SU-DHL-6 (cell line): ENCODE data around the gene CLDN10.

Experiments
- H2AFZ ChIP-seq: fragments of 200-600 bp; sonication (generic); 2 replicates; pipeline ENCODE4 v1.6.1; 2014; ENCODE audit warnings: low read depth, mild to moderate bottlenecking, moderate library complexity, mixed read lengths, antibody characterized with exemption, low read length; ENCODE audit not compliant: severe bottlenecking
- H3F3A ChIP-seq: fragments of 200-600 bp; shearing (Covaris generic); 2 replicates; pipeline ENCODE4 v1.6.0; 2016; ENCODE audit warnings: antibody characterized with exemption, mild to moderate bottlenecking; ENCODE audit not compliant: insufficient read depth
- H3K27ac ChIP-seq: fragments of 200-600 bp; sonication (generic); 2 replicates; pipeline ENCODE4 v1.5.1; 2016; ENCODE audit warnings: low read depth, mild to moderate bottlenecking, low read length, moderate library complexity, mixed read lengths
- H3K27me3 ChIP-seq: fragments of 200-600 bp; sonication (generic), shearing (Covaris generic); 2 replicates; pipeline ENCODE4 v1.6.0; 2014; ENCODE audit warnings: mild to moderate bottlenecking, low read length
- H3K36me3 ChIP-seq: fragments of 200-600 bp; sonication (generic); 2 replicates; pipeline ENCODE4 v1.6.1; 2014; ENCODE audit warnings: mild to moderate bottlenecking, low read length, mixed read lengths
- H3K4me2 ChIP-seq: fragments of 300-600, 200-600 bp; shearing (Covaris generic), sonication (generic); 2 replicates; pipeline ENCODE4 v1.6.0; 2014; ENCODE audit warnings: low read length, low read depth, mild to moderate bottlenecking; ENCODE audit not compliant: poor library complexity, severe bottlenecking
- H3K4me3 ChIP-seq: fragments of 200-600 bp; sonication (generic); 2 replicates; pipeline ENCODE4 v1.5.1; 2014; ENCODE audit warnings: antibody characterized with exemption, low read length, mild to moderate bottlenecking, mixed read lengths; ENCODE audit not compliant: insufficient read depth, poor library complexity, severe bottlenecking
- H3K79me2 ChIP-seq: fragments of 200-600 bp; sonication (generic); 2 replicates; pipeline ENCODE4 v1.6.1; 2014; ENCODE audit warnings: mild to moderate bottlenecking, low read length, moderate library complexity; ENCODE audit not compliant: insufficient read depth
- H3K9ac ChIP-seq: fragments of 200-600 bp; sonication (generic); 2 replicates; pipeline ENCODE4 v1.7.0; 2014; ENCODE audit warnings: mild to moderate bottlenecking, low read length
- H3K9me2 ChIP-seq: fragments of 200-600 bp; sonication (generic); replicated peaks from 2 replicates; pipeline ENCODE4 v1.6.1; 2014; ENCODE audit warnings: low read length; ENCODE audit not compliant: insufficient read depth
- H3K9me3 ChIP-seq: fragments of 200-600 bp; sonication (generic); 2 replicates; pipeline ENCODE4 v1.6.1; 2014; ENCODE audit warnings: low read length, mixed read lengths; ENCODE audit not compliant: insufficient read depth
- H4K20me1 ChIP-seq: fragments of 200-600 bp; sonication (generic); 2 replicates; pipeline ENCODE4 v1.6.1; 2014; ENCODE audit warnings: low read depth, mild to moderate bottlenecking, antibody characterized with exemption, low read length, moderate library complexity, mixed read lengths
- EZH2phosphoT487 ChIP-seq: fragments of 200-600 bp; sonication (generic), shearing (Covaris generic); conservative IDR thresholded peaks from 2 replicates; pipeline ENCODE4 v1.6.1; 2018; ENCODE audit warnings: mild to moderate bottlenecking, antibody characterized with exemption, low read length, moderate library complexity, mixed read lengths
- TF ChIP-seq, protein P1 (sequence below): fragments of 200-600 bp; sonication (generic); IDR thresholded peaks from one replicate; pipeline ENCODE4 v1.5.1; 2017; ENCODE audit warnings: antibody characterized with exemption, mild to moderate bottlenecking, low read length, moderate library complexity; ENCODE audit not compliant: insufficient read depth, poor library complexity, severe bottlenecking

The CLDN10 gene

DNA sequence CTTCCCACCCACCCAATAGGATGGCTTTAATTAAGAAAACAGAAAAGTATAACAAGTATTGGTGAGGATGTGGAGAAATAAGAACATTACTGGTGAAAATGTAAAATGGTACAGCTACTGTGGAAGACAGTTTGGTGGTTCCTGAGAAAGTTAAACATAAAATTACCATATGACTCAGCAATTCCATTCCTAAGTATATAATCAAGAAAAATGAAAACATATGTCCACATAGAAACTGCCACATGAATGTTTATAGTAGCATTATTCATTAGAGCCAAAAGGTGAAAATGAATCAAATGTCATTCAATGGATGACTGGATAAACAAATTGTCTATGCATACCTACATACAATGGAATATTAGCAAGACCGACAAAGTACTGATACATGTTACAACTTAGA lies 75.1 kb downstream of the CLDN10 start:
- Histone ChIP-seq H3K9me2 (no peaks in the 10 kb centered on the region), H4K20me1 (no peaks in the 10 kb centered on the region), H3K4me2 (no peak overlapping the region), H3K79me2 (no peaks in the 10 kb centered on the region), H3K27me3 (no peaks in the 10 kb centered on the region), H3F3A (no peaks in the 10 kb centered on the region), H3K4me3 (no peak overlapping the region), H3K9me3 (no peaks in the 10 kb centered on the region), H3K27ac (no peak overlapping the region), H3K36me3 (no peaks in the 10 kb centered on the region), H2AFZ (no peak overlapping the region), H3K9ac (no peak overlapping the region)
- TF ChIP-seq, protein P1, sequence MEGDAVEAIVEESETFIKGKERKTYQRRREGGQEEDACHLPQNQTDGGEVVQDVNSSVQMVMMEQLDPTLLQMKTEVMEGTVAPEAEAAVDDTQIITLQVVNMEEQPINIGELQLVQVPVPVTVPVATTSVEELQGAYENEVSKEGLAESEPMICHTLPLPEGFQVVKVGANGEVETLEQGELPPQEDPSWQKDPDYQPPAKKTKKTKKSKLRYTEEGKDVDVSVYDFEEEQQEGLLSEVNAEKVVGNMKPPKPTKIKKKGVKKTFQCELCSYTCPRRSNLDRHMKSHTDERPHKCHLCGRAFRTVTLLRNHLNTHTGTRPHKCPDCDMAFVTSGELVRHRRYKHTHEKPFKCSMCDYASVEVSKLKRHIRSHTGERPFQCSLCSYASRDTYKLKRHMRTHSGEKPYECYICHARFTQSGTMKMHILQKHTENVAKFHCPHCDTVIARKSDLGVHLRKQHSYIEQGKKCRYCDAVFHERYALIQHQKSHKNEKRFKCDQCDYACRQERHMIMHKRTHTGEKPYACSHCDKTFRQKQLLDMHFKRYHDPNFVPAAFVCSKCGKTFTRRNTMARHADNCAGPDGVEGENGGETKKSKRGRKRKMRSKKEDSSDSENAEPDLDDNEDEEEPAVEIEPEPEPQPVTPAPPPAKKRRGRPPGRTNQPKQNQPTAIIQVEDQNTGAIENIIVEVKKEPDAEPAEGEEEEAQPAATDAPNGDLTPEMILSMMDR: no peak
- no peak for TF ChIP-seq EZH2phosphoT487

DNA sequence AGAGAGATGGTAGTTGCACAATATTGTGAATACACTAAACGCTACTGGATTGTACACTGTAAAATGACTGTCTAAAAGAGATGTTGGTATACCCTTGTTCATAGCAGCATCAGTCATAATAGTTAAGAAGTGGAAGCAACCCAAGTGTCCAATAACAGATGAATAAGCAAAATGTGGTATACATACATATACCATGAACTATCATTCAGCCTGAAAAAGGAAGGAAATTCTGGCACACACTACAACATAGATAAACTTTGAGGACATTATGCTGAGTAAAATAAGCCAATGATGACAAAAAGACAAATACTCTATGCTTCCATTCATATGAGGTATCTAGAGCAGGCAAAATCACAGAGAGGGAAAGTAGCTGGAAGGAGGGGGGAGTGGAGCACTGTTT lies 76.0 kb downstream of the CLDN10 start:
- H3F3A ChIP-seq: no peaks in the 10 kb centered on the region
- H3K79me2 ChIP-seq: no peaks in the 10 kb centered on the region
- TF ChIP-seq EZH2phosphoT487: no peak
- H3K9ac ChIP-seq: no peak overlapping the region
- H3K4me2 ChIP-seq: no peak overlapping the region
- no peaks in the 10 kb centered on the region for H3K27me3 ChIP-seq
- H3K9me3 ChIP-seq: no peaks in the 10 kb centered on the region
- H3K27ac ChIP-seq: no peak overlapping the region
- H3K36me3 ChIP-seq: no peaks in the 10 kb centered on the region
- no peaks in the 10 kb centered on the region for H3K9me2 ChIP-seq
- H2AFZ ChIP-seq: no peak overlapping the region
- H3K4me3 ChIP-seq: no peak overlapping the region
- no peaks in the 10 kb centered on the region for H4K20me1 ChIP-seq

DNA sequence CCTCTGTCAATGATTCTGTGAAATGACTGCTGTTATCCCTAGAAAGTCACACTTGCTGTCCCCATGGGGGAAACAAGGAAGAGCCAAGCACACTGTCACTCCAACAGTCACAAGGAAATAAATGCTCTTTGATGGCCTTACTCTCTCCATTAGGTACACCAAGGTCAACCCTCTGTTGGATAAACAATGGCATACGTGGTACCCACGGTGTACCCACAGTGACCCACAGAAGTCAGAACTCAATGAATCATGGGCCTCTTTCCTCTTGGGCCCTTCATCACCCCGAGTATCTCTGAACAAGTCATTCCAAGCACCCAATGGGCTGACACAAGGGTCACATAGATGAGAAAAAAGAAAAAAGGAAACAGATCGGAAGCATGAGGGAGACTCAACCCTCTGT lies 76.6 kb downstream of the CLDN10 start:
- no peak overlapping the region for H3K4me2 ChIP-seq
- H3K79me2 ChIP-seq: no peaks in the 10 kb centered on the region
- TF ChIP-seq, protein P1: no peak
- TF ChIP-seq EZH2phosphoT487: no peak
- no peak overlapping the region for H3K4me3 ChIP-seq
- H3K9ac ChIP-seq: no peak overlapping the region
- no peaks in the 10 kb centered on the region for H3K27me3 ChIP-seq
- no peaks in the 10 kb centered on the region for H4K20me1 ChIP-seq
- no peaks in the 10 kb centered on the region for H3K36me3 ChIP-seq
- no peak overlapping the region for H3K27ac ChIP-seq
- no peaks in the 10 kb centered on the region for H3K9me3 ChIP-seq
- no peak overlapping the region for H2AFZ ChIP-seq
- no peaks in the 10 kb centered on the region for H3F3A ChIP-seq
- no peaks in the 10 kb centered on the region for H3K9me2 ChIP-seq
